ENCODE results near the gene DPYSL3.

- TF ChIP-seq CTCF (IDR thresholded peaks at IDR 0.05; ENCODE audit: insufficient read depth, low read length, poor library complexity, severe bottlenecking) (no peak), EZH2phosphoT487 (conservative IDR thresholded peaks at IDR 0.05; ENCODE audit: low read length) (no peak)
These were observed 165.0 kb downstream of the DPYSL3 start for GRCh38 chr5:147344861-147345260.

All from SU-DHL-6 (cell line).